GM21381 (cell line): ENCODE data around the gene KLB.
"Not testable (repeated sequence)": the region's sequence is repeated elsewhere in the genome, so short reads cannot be mapped to it uniquely, and the experiment has no call there.

Experiments used
- ATAC-seq: cut with Tn5 transposase; IDR thresholded peaks from one replicate; pipeline ENCODE4 v1.9.1; 2021; ENCODE audit warnings: mild to moderate bottlenecking, moderate library complexity; ENCODE audit not compliant: unreplicated experiment

KLB gene

DNA sequence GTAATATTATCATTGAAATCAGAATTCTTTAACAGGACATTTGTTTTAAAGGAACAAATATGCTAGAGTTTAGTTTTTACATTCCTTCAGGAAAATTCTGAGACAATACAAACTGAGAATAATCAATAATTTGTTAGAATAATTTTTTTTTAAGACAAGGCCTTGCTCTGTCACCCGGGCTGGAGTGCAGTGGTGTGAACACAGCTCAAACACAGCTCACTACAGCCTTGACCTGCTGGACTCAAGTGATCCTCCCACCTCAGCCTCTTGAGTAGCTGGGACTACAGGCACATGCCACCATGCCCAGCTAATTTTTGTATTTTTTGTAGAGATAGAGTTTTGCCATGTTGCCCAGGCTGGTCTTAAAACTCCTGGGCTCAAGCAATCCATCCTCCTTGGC is 18.6 kb downstream of the KLB start:
- not testable (repeated sequence) for ATAC-seq

DNA sequence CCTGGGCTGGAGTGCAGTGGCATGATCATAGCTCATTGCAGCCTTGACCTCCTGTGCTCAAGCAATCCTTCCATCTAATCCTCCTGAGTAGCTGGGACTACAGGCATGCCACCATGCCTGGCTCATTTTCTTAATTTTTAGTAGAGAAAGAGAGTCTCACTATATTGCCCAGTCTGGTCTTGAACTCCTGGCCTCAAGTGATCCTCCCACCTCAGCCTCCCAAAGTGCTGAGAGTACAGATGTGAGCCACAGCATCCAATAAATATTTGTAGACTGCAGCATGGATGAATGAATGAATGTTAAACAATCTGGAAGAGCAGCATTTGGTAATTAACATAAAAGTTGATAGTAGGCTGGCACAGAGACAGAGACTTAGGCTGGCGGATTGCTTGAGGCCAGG is 20.0 kb downstream of the KLB start:
- no peak for ATAC-seq

DNA sequence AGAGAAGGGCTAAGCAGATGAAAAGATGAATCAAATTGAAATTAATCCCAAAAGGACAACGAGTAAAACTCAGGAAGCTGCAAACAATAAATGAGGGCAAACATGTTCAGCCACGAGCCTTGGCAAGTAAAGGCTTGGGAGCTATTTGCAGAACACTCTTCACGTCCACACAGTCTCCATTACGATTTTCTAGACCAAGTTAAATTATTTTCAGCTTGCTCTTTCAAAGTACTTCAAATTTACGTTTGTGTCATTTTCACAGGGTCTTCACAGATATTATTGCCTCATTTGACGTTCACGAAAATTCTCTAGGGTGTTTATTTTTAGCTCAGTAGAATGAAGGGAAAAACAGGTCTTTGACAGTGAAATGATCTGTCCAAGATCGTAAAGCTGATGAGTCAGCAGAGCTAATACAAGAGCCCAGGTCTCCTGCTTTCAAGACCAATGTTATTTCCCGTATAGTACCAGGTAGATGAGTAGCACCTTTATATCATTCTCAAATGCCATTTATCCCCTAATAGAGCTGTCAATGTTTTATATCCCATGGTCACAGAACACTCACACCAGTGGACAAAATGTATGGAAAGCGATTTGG is 20.9 kb downstream of the KLB start:
- ATAC-seq = no peak

DNA sequence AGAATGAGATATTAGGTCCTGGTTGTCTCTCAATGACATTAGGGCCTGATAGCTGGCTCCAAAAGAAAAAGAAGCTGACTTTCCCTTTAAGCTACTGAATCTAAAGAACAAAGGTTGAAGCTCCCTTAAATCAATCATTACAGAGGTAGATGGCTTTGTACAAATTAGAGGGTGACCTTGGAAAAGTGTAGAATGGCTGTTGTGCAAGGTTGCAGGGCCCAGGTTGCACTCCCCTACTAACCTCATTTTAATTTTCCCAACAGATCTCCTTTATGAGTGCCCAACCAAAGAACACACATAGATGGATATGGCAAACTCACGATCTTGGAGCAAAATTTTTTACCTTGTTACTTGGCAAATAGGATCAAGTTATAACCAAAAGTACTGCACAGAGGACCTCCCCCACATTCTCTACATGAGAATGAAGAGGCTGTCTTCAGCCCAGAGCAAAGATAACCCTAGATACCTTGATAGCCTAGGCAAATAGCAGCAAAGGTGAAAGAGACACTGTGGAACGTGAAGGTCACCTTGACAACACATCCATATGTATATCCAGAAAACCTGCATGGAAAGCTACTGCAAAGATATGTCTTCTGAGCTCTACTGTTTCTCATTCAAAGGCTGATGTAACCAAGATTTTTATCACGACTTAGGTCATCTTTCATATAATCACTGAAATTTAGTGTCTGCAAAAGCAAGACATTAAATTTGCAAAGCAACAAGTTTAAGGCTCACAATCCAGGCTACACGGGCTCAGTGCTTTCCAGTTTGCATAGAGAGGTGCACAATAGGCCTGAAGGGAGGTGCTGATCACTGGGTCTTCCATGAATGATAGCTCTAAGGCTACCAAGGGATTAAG is 23.0 kb downstream of the KLB start:
- ATAC-seq = no peak

DNA sequence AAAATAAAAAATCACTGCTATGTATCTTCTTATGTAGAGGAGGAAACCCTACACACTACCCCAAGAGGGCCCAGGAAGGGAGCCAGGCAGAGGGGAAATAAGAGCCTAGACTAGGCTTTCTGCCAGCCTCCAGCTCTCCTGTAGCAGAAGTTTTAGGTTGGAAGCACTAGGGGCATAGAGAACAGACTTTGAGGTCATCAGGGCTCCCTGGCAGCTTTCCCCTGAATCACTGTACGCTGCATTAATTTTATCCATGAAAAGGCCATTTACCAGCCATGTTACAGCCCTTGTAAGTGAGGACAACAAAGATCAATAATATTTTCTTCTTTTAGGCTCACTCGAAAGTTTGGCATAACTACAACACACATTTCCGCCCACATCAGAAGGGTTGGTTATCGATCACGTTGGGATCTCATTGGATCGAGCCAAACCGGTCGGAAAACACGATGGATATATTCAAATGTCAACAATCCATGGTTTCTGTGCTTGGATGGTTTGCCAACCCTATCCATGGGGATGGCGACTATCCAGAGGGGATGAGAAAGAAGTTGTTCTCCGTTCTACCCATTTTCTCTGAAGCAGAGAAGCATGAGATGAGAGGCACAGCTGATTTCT is 27.3 kb downstream of the KLB start:
- no peak for ATAC-seq

DNA sequence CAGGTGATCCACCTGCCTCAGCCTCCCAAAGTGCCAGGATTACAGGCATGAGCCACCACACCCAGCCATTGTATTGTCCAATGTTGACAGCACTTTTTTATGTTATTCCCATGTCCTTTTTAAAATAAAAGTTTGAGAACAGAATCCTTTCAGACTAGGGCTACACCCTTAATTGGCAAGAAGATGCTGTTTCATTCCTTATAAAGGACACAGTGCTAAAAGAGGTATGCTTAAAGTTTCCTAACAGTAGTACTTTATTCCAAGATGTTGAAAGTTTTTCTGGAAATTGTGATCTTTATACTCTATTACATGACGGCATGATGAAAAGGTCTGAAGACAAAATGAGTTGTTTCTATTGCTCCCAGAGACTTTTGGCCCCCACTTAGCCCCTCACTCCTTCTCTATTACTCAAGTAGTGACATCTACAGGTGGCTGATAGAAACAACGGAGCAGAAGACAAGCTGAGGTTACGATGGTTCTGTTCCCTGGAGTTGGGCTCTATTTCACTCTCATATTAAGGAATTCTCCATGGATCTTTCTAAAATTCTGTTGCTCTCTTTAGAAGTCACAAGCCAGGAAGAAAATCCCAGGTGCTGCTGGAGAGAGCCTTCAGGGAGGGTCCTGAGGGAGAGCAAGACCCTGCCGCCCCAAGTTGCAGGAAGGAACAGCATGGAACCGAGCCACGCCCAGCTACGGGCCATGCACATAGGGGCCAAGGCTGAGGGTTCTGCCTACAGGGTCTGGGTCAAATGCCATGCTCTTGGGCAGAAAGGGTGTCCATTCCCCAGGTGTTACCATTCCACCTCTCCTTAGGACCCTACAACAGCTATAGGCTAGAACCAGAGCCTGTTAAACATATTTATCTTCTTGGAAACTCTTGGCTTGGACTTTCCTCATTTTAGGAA is 29.2 kb downstream of the KLB start:
- ATAC-seq = no peak

DNA sequence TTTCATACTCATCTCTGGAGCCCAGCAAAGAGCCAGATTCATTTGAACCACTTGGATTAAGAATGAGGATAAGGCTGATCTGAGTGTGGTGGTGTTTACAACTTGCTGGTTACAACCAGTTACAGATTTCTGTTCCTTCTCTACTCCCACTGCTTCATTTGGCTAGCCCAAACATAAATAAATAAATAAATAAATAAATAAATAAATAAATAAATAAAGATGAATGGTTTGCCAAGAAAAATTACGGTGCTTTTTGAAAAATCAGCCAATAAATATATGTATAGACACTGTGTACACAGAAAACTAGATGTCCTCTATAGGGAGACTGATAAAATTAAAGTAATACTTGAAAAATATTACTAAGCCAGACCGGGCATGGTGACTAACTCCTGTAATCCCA is 34.9 kb downstream of the KLB start:
- no peak for ATAC-seq

DNA sequence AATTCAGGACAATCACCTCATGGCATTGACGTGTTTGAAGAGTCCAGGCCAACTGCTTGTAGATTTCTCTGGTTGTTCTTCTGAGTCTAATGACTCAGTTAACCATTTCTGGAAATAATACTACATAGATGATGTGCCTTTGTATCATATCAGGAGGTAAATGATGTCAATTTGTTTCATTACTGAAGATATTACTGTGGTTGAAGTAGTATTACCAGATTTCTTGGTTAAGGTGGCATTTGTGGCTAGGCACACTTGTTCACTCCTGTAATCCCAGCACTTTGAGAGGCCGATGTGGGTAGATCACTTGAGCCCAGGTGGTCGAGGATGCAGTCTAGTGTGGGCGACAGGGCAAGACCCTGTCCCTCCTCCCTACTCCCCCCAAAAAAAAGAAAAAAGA is 36.3 kb downstream of the KLB start:
- no peak for ATAC-seq

DNA sequence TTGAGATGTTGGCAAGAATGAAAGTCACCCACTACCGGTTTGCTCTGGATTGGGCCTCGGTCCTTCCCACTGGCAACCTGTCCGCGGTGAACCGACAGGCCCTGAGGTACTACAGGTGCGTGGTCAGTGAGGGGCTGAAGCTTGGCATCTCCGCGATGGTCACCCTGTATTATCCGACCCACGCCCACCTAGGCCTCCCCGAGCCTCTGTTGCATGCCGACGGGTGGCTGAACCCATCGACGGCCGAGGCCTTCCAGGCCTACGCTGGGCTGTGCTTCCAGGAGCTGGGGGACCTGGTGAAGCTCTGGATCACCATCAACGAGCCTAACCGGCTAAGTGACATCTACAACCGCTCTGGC is 39.7 kb downstream of the KLB start:
- no peak for ATAC-seq

DNA sequence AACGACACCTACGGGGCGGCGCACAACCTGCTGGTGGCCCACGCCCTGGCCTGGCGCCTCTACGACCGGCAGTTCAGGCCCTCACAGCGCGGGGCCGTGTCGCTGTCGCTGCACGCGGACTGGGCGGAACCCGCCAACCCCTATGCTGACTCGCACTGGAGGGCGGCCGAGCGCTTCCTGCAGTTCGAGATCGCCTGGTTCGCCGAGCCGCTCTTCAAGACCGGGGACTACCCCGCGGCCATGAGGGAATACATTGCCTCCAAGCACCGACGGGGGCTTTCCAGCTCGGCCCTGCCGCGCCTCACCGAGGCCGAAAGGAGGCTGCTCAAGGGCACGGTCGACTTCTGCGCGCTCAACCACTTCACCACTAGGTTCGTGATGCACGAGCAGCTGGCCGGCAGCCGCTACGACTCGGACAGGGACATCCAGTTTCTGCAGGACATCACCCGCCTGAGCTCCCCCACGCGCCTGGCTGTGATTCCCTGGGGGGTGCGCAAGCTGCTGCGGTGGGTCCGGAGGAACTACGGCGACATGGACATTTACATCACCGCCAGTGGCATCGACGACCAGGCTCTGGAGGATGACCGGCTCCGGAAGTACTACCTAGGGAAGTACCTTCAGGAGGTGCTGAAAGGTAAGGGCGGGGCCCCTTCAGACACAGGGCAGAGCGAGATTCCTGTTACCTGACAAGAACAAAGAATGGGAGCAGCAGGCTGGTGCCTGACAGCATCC is 40.3 kb downstream of the KLB start:
- peak; percentile 84 for ATAC-seq

DNA sequence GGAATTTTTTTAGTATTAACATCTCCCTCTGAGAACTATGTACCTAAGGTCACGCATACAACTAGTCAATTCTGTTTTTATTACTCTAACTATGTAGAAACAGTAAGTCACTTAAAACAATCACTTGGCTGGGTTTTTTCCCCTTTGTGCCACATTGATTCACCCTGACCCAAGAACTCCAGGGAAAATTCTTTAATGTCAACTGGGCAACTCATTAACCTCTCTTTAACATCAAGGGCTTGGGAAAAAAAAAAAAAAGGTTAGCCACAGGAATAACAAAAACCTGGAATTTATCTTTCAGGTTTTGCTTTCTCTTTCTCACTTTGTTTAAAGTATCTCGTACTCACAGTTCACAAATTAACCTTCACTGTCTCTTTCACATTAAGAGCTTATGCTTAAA is 43.9 kb downstream of the KLB start:
- ATAC-seq = no peak

DNA sequence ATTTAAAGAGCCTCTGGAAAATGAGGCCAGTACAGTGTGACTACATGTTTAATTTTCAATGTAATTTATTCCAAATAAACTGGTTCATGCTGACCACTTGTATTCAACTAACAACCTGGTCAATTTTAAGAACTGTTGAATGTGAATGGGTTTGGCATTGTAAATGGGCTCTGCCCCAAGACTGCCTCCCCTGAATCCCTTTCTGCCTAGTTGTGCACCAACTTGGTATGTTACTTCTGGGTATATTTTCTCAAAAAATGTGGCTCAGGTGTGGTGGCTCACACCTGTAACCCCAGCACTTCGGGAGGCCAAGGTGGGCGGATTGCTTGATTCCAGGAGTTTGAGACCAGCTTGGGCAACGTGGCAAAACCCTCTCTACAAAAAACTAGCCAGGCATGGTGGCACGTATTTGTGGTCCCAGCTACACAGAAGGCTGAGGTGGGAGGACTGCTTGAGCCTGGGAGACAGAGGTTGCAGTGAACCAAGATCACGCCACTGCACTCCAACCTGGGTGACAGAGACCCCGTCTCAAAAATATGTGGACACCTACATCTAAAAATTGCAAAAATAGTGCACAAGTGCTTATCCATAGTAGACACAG is 44.8 kb downstream of the KLB start:
- no peak for ATAC-seq

DNA sequence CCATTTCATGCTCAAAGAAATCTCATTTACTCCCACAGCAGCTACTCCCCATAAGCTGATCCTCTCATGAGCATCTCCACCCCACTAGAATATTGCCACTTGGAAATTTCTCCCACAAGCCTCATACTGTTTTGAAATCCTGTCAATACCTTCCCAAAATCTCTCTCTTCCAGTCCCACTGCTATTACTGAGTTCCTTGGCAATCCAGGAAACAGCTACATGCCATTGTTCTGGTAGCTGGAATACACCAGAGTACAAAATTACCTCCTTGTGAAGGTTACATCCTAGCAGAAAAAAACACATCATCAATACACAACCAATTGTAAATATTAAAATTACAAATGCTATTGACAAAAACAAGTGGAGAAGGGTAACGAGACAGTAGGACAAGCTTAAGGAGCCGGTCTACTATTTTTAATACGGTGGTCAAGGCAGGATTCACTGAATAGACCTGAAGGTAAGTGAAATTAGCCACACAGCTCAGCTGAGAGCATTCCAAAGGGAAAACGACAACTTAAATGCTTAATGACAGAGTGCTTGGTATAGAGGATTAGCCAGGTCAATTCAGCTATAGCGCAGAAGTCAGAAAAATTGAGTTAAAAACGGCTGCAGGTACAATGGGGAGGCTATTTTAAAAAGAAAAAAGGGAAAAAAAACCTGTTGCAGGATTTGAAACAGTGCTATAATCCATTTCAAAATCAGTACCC is 45.6 kb downstream of the KLB start:
- ATAC-seq = no peak

DNA sequence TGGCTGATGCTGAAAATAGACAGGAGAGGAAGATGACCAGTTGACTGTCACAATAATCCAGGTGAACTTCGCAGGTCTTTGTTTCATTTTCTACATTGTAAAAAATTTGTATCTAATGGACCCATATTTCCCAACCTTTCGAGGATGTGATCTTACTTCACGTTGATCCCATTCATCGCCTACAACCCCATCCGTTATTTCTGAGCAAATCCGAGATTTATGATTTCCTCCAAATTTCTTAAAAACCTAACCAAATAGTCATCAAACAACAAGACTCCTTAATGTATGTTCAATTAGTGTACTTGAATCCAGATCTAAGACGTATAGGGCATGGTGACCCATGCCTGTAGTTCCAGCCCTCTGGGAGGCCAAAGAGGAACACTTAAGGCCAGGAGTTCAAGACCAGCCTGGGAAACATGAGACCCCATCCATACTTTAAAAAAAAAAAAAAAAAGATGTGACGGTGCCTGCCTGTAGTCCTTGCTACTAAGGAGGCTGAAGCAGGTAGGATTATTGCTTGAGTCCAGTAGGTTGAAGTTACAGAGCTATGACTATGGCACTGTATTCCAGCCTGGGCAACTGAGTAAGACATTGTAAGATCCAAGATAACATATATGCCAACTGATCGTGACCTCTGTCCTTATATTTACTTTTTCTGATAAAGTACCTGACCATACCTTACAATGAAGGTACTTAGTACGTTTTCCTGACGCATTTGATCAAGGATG is 46.3 kb downstream of the KLB start:
- ATAC-seq = no peak

DNA sequence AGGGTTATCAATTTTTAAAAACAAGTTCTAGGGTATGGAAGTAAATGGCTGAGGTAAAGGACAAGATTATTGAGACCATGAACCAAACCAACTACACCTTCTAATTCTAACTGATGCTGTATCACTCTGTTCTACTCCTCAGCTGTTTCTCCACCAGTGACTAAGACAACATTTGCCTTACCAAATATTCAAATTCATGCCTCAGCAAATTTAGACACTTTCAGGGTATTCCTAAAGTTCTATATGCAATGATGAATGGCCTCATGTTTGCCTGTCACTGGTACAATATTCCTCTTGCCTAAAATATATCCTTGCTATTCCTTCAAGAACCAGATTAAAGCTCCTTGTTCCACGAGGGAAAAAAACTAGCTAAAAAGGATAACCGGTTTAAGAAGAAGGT is 47.0 kb downstream of the KLB start:
- no peak for ATAC-seq

DNA sequence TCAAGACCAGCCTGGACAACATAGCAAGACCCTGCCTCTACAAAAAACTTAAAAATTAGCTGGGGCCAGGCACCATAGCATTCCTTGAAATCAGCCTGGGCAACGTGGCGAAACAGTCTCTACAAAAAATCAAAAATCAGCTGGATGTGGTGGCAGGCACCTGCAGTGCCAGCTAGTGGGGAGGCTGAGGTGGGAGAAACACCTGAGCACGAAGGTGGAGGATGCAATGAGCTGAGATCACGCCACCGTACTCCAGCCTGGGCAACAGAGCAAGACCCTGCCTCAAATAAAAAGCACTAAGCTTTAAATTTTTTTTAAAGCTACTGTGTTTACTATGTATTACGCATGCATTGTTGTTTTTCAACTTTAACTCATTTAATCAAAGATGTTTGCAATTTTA is 48.8 kb downstream of the KLB start:
- ATAC-seq = no peak

DNA sequence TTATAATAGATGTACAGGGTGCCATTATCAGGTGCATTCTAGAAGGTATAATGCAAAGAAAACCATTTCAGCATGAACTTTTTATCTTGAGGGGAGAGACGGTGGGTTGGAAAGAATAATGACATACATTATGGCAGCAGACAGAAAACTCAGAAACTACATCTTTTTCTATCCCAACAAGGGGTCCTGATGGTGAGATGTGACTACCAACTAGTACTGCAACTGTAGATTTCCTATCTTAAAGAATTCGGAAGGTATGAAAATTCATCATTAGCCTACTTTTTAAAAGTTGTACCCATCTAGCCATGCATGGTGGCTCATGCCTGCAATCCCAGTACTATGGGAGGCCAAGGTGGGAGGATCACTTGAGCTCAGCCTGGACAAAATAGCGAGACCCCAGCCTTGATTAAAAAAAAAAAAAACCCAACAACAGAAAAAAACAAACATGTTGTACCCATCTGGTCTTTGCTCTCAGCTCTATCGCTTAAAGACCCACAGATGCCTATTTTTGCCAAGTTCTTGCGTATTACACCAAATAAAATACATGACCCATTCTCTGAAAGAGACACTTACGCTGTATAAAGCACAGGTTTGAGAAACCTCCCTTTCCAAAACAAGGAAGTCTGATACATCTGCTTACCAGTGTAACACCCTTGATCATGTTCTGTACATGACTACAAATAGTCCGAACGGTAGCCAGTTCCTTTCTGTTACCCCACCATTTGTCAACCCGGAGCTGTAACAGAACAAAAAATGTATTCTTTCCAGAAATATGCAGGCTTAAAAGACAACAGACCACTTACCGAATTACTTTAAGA is 50.4 kb downstream of the KLB start:
- ATAC-seq = no peak

DNA sequence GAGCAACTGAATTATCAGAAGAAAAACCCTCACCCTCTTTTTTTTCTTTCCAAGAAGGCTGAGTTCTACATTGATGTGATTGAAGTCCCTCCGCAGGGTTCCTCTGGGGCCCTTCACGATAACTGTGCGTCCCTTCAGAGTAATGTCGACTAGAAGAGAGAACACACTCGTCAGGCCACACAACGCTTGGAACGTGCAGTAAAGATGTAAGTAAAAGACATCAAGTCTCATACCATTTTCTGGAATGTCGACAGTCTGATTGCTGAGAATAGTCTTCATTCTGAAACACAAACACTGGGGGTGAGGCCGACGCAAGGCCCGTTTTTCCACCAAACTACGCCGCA is 51.4 kb downstream of the KLB start:
- not testable (repeated sequence) for ATAC-seq
